Stimulated activated CD4-positive, alpha-beta T cell treated with anti-CD3 and anti-CD28 coated beads, Interleukin-1b, Interleukin-23, amount 100 ng/mL, for 4 hours (primary cell): ENCODE results near the gene MLLT6.
"Not testable (repeated sequence)": the region's sequence is repeated elsewhere in the genome, so short reads cannot be mapped to it uniquely, and the experiment has no call there.

Experiments
- DNase-seq, 2 donors: peaks; one replicate each; pipeline ENCODE4 v3.0.0-alpha.2; 2020; ENCODE audit warnings: low read depth in 2 of 2

MLLT6 gene

GRCh38 chr17:38726145-38726544, 21.1 kb downstream of the MLLT6 start:
- not testable (repeated sequence) for DNase-seq

GRCh38 chr17:38727736-38728135, 22.7 kb downstream of the MLLT6 start:
- DNase-seq: peak; percentile 61 to 68

GRCh38 chr17:38728290-38728831, 23.3 kb downstream of the MLLT6 start:
- peak in 1 of 2 donors; percentile 65 for DNase-seq

- no peak for DNase-seq
Observed at GRCh38 chr17:38729368-38729885, 24.4 kb downstream of the MLLT6 start.

GRCh38 chr17:38729886-38730525, 24.9 kb downstream of the MLLT6 start, which contains the start of gene CISD3:
Gene CISD3, plus strand, starts transcription at chr17:38730341. Its CDS starts 18 bp downstream, at chr17:38730359.
- DNase-seq: peak; percentile 78 to 83

GRCh38 chr17:38730526-38731379, 25.7 kb downstream of the MLLT6 start:
- no peak for DNase-seq

GRCh38 chr17:38731526-38732294, 26.6 kb downstream of the MLLT6 start:
- no peak for DNase-seq

GRCh38 chr17:38732376-38733281, 27.6 kb downstream of the MLLT6 start:
- DNase-seq: no peak

GRCh38 chr17:38733282-38733981, 28.4 kb downstream of the MLLT6 start:
- no peak for DNase-seq

- no peak for DNase-seq
Observed at GRCh38 chr17:38733982-38734973, 29.2 kb downstream of the MLLT6 start.

GRCh38 chr17:38735161-38735997, 30.3 kb downstream of the MLLT6 start:
- peak; percentile 75 to 79 for DNase-seq

GRCh38 chr17:38738007-38738662, 33.1 kb downstream of the MLLT6 start:
- no peak for DNase-seq

GRCh38 chr17:38738686-38739085, 33.6 kb downstream of the MLLT6 start:
- no peak for DNase-seq

- DNase-seq: no peak
Observed at GRCh38 chr17:38739305-38739704, 34.2 kb downstream of the MLLT6 start.

- no peak for DNase-seq
Observed at GRCh38 chr17:38740044-38740443, 35.0 kb downstream of the MLLT6 start.

- no peak for DNase-seq
Observed at GRCh38 chr17:38740806-38741205, 35.7 kb downstream of the MLLT6 start.

GRCh38 chr17:38741461-38741860, 36.4 kb downstream of the MLLT6 start:
- DNase-seq: no peak
